Hepatocyte (in vitro differentiated cells): ENCODE results near the gene NAPEPLD.

Source experiments
- CTCF ChIP-seq: fragments of 200-600 bp; sonication (generic); IDR thresholded peaks from 2 replicates; pipeline ENCODE4 v1.5.1; 2016; ENCODE audit warnings: antibody characterized with exemption, mild to moderate bottlenecking; ENCODE audit not compliant: poor library complexity
- EZH2phosphoT487 ChIP-seq: fragments of 200-600 bp; sonication (generic); IDR thresholded peaks from one replicate; pipeline ENCODE4 v1.6.1; 2018; ENCODE audit warnings: antibody characterized with exemption, mild to moderate bottlenecking, low read depth, moderate library complexity; ENCODE audit not compliant: unreplicated experiment, severe bottlenecking

DNA sequence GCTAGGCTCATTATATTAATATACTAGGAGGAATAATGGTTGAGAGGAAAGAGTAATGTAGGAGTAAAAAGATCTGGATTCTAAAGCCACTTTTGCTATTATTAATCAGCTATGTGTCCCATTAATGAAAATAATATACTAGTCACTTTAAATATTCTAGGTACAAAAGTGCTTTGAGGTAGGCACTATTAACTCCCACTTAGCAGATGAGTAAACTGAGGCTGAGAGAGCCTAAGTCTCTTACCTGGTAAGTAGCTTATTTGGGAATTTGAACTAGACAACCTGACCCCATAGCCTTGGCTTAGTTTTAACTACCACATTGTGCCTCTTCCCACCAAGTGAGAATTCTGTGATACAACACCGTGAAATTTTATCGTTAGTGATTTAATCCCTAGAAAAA lies 68.0 kb downstream of the NAPEPLD start:
- TF ChIP-seq CTCF, result no peak
- TF ChIP-seq EZH2phosphoT487, result no peak
